Frontal cortex (tissue), 4 donors: Measurements from ENCODE around the gene TTC9C. TPM values are rescaled to one million over a fixed set of nuclear protein-coding genes. Genes with fewer than 3 reads are reported as not detected.
A peak's percentile ranks its signal among the peaks of the same experiment; 100 is the strongest.

ENCODE experiments used
- DNase-seq, 2 donors: peaks; one replicate each; pipeline ENCODE4 v3.0.0; 2012; ENCODE audit warnings: low spot score in 2 of 2
- FAIRE-seq: peaks from 2 replicates; lab custom pipeline; 2012; peaks lifted over from hg19 to GRCh38; lab: Jason Lieb, UNC
- total RNA-seq: library from RNA; depleted of rRNA; stranded (reverse); fragments of >200 nt; gene quantifications from one replicate; pipeline ENCODE4 v1.2.3, GENCODE V29; 2014
- donor health status: control.
- donor health status: control.
- donor health status: control.

The TTC9C gene
- total RNA-seq, 1 donor from 2014 or later, result 26.9 TPM

GRCh38 chr11:62787005-62787759, 58.9 kb downstream of the TTC9C start, which contains the start of gene TMEM179B:
Gene TMEM179B (plus strand): TSS chr11:62787402. CDS start chr11:62787432, 30 bp downstream.
- FAIRE-seq, result no peak

More at GRCh38 chr11:62787005-62787759, 58.9 kb downstream of the TTC9C start, which contains the start of gene TMEM179B:
- DNase-seq, result peak; percentile 98 to 99

Other genes starting within 250 kb of the TTC9C start
- 15.9 TPM for gene AHNAK, start 181.7 kb upstream of the TTC9C start, total RNA-seq
- 1,985 TPM for gene EEF1G, start 154.6 kb upstream of the TTC9C start, total RNA-seq
- 4.5 TPM for gene TUT1, start 137.0 kb upstream of the TTC9C start, total RNA-seq
- gene MTA2, start 126.6 kb upstream of the TTC9C start, total RNA-seq, result 154 TPM
- 4.9 TPM for gene EML3, start 115.7 kb upstream of the TTC9C start, total RNA-seq
- gene ROM1, start 115.2 kb upstream of the TTC9C start, total RNA-seq, result 1.2 TPM
- gene B3GAT3, start 106.5 kb upstream of the TTC9C start, total RNA-seq, result 21.6 TPM
- 62.8 TPM for gene GANAB, start 81.9 kb upstream of the TTC9C start, total RNA-seq
- gene INTS5, start 75.2 kb upstream of the TTC9C start, total RNA-seq, result 20.8 TPM
- 25.3 TPM for gene C11orf98, start 63.3 kb upstream of the TTC9C start, total RNA-seq
- gene CSKMT, start 63.2 kb upstream of the TTC9C start, total RNA-seq, result 10.2 TPM
- 5.7 TPM for gene UQCC3, start 56.8 kb upstream of the TTC9C start, total RNA-seq
- 3.3 TPM for gene LBHD1, start 56.2 kb upstream of the TTC9C start, total RNA-seq
- gene UBXN1, start 49.4 kb upstream of the TTC9C start, total RNA-seq, result 84.8 TPM
- 0.82 TPM for gene LRRN4CL, start 39.0 kb upstream of the TTC9C start, total RNA-seq
- gene BSCL2, start 21.1 kb upstream of the TTC9C start, total RNA-seq, result 149 TPM
- 20.0 TPM for gene GNG3, start 20.8 kb upstream of the TTC9C start, total RNA-seq
- 15.1 TPM for gene HNRNPUL2, start 1.0 kb upstream of the TTC9C start, total RNA-seq
- gene ZBTB3, start 25.7 kb downstream of the TTC9C start, total RNA-seq, result 17.1 TPM
- gene POLR2G, start 33.1 kb downstream of the TTC9C start, total RNA-seq, result 59.9 TPM
- gene TAF6L, start 42.9 kb downstream of the TTC9C start, total RNA-seq, result 15.1 TPM
- 17.1 TPM for gene TMEM179B, start 58.9 kb downstream of the TTC9C start, total RNA-seq
- gene TMEM223, start 63.5 kb downstream of the TTC9C start, total RNA-seq, result 14.7 TPM
- 10.6 TPM for gene NXF1, start 77.0 kb downstream of the TTC9C start, total RNA-seq
- 31.0 TPM for gene STX5, start 103.6 kb downstream of the TTC9C start, total RNA-seq
- not detected for gene TEX54, start 104.4 kb downstream of the TTC9C start, total RNA-seq
- gene WDR74, start 111.1 kb downstream of the TTC9C start, total RNA-seq, result 48.5 TPM
- 109 TPM for gene SLC3A2, start 152.4 kb downstream of the TTC9C start, total RNA-seq
- 14.3 TPM for gene CHRM1, start 192.9 kb downstream of the TTC9C start, total RNA-seq